ENCODE measurements around the gene CEACAM6.
"Not testable (repeated sequence)": the region's sequence is repeated elsewhere in the genome, so short reads cannot be mapped to it uniquely, and the experiment has no call there.

The CEACAM6 gene

DNA sequence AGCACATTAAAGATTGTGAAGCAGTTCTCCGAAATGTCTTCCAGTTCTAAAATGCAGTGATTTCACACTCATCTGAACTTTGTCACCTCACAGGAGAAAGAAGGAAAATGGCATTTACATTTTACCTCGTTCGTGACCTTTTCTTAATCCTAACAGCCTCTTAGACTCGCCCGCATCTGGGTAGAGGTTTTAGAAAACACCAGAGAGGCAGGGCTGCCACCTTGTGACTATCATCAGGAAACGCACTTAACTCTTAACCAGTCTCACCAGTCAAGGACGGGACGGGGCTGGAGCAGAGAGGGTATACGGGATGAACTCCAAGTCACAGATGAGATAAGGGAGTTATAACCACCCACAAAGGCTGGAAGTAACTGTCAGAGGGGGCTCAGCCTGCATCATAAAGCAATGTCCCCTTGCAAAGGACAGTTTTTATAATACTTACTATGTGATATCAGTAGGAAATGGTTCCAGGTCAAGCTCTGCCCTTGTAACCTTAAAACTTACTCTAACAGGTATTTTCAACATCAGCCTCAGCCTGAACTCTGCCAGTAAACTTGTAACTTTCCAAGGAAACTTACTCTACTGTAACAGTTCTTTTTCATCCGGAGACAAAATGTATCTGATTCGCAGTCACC is 8.6 kb upstream of the CEACAM6 start:
- DNase-seq (ENCODE audit: low read depth, low spot score) = peak; percentile 13

DNA sequence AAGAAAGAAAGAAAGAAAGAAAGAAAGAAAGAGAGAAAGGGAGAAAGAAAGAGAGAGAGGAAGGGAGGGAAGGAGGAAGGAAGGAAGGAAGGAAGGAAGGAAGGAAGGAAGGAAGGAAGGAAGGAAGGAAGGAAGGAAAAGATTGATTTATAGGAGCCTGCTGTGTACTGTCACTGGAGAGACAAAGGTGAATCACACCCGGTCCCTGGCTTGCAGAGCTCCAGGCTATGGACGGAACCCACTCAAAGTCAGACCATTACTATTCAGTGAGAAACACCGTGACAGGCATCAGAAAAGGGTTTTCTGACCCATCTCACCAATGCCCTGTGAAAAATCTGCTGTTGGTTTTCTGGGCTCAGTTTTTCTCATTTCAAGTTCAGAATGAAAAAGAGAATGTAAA is 7.3 kb upstream of the CEACAM6 start:
- no peak for DNase-seq (ENCODE audit: low read depth, low spot score)

DNA sequence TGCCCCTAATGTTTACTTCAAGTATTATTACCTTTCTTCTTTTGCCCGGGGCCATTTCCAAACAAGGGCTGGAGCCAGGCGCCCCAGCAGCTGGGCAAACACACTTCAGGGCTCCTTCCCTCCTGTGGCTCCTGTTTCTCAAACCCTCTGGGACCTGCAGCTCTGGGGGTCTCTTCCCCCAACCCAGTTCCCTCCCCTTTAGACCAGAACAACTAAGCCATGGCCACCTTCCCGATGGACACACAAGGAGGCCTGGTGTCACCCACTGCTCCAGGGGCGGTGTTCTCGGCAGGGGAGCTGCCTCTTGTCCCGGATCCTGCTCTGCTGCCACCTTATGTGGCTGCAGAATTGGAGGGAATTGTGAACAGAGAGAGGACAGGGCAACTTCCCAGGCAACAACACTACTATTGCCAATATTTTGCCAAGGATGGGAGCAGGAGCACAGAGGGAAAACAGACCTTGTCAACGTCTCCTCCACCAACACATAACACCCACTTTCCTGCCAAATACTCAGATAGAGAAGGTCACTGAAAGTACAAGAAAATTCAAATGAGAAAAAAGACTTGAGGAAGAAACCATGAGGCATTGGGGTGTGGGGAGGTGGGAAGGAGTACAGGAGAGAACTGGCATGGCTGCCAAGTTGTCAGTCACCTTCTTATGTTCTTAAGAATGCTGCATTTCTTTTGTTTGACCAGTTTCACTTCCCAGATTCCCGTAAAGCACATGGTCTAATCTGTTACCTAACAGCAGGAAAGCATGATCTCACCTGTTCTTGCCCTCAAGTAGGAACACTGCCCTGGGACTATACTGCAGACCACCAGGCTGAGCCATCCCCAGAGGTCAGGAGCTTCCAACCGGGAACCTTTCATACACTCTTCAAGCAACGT is 4.8 kb upstream of the CEACAM6 start:
- DNase-seq (ENCODE audit: low read depth, low spot score) = not testable (repeated sequence)

DNA sequence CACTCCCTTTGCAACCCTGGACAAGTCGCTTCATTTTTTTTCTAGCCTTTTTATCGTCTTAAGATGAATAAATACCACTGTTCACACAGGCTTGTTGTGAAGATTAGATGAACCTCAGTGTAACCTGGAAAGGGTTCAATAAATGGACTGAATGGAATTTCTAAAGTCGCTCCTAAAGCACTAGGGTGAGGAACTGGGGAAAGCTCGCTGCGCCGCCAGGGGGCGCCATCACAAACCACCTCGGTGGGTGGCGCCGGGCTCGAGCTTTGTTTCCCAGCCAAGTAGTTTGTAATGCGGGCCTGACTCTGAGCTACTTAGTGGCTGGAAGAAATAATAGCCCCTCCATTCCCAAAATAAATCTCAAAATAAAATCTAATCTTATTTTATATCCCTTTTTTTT is 2.2 kb upstream of the CEACAM6 start:
- peak; percentile 55 for DNase-seq (ENCODE audit: low read depth, low spot score)

DNA sequence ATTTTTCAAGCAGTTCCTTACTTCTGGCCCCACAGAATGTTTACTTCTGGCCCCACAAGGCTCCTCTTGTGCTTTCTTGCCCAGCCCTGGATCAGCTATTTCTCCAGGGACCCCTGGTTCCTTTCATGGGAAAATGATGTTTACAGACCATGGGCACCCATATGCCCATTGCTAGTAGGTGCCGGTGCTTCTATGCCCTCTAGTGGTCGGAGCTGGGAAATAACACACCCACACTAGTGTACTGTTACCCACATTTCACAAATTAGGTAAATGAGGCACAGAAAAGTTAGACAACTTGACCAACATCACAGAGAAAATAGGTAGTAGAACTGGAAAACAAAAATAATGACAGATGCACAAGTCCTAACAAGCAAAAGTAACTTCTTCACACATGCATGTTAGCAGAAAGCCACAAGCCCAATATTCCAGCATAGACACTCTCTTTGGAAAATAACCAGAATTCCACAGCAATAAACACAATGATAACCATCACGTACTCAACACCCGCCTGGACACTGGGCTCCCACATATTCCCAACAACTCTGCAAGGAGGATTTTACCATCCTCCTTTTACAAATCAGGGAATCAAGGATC is 1.3 kb upstream of the CEACAM6 start:
- peak; percentile 35 for DNase-seq (ENCODE audit: low read depth, low spot score)

DNA sequence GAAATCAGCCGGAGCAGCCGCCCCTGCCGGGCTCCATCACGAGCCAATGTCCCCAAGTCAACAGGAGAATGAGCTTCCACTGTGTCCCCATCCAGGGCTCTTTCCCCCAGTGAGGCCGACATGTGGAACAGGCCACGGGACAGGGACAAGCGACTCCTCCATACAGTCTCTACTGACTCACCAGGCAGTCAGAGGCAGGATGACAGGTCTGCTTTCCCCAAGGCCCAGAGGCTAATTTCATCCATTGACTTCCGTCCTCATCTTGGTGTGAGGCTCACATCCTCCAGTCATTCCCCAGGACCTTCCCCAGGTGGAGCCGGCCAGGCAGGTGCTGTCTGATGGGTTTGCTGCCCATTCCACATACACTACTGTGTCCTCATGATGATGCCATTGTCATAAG is 3.5 kb downstream of the CEACAM6 start:
- DNase-seq (ENCODE audit: low read depth, low spot score) = no peak

DNA sequence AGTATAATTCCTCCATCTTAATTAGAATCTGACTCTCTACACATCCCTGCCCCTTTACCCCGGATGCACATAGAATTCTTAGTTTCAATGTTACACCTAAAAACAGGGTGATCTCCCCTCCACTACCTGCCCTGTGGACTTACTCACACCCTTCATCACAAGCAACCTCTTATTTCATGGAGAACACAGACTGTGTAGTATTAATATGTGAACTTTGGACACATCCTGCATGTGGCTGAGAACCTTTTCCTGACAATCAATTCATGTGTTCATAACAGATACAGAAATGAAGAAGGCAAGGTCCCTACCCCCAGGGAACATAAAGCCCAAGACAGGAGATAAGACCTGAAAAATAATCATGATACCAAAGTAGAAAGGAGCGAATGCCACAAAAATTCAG is 11.8 kb downstream of the CEACAM6 start:
- no peak for DNase-seq (ENCODE audit: low read depth, low spot score)

DNA sequence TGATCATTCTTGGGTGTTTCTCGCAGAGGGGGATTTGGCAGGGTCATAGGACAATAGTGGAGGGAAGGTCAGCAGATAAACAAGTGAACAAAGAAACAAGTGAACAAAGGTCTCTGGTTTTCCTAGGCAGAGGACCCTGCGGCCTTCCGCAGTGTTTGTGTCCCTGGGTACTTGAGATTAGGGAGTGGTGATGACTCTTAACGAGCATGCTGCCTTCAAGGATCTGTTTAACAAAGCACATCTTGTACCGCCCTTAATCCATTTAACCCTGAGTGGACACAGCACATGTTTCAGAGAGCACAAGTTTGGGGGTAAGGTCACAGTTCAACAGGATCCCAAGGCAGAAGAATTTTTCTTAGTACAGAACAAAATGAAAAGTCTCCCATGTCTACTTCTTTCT is 12.8 kb downstream of the CEACAM6 start:
- not testable (repeated sequence) for DNase-seq (ENCODE audit: low read depth, low spot score)

DNA sequence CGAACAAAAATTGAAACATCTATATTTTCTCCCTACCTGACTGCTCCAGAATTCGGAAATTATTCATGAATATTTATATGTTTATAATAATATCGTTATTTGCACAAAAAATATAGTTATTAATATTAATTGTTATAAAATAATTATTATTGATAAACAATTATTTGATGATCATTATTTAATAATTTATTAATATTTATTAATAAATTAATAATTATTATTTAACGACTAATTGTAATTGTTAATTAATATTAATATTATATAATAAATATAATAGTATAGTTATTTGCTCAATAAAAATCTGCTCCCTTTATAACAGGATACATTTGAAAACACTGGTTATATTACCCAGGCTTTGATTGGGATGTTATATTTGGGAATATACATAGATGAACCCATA is 14.3 kb downstream of the CEACAM6 start:
- DNase-seq (ENCODE audit: low read depth, low spot score) = no peak

DNA sequence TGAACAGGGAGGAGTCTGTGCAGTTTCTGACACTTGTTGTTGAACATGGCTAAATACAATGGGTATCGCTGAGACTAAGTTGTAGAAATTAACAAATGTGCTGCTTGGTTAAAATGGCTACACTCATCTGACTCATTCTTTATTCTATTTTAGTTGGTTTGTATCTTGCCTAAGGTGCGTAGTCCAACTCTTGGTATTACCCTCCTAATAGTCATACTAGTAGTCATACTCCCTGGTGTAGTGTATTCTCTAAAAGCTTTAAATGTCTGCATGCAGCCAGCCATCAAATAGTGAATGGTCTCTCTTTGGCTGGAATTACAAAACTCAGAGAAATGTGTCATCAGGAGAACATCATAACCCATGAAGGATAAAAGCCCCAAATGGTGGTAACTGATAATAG is 16.1 kb downstream of the CEACAM6 start:
- DNase-seq (ENCODE audit: low read depth, low spot score) = no peak

DNA sequence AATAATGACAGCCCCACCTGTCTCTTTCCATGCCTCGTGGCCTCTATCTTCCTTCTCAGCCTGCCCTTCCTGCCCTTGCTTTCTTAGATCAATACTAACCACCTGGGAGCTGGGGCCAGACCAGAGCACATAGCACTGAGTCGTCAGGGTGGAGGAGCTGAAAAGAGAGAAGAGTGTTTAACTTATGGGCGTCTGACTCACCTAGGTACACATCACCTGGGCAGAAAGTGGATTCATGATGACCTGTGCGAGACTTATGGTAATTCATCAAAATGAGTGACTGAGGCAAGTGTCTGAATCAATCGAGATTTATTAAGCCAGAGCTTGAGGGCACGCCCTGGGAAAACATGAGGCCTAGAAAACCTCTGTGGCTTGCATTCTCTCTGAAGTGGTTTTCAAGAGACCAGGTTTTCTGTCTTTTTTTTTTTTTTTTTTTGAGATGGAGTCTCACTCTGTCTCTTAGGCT is 19.2 kb downstream of the CEACAM6 start:
- DNase-seq (ENCODE audit: low read depth, low spot score) = peak; percentile 11

DNA sequence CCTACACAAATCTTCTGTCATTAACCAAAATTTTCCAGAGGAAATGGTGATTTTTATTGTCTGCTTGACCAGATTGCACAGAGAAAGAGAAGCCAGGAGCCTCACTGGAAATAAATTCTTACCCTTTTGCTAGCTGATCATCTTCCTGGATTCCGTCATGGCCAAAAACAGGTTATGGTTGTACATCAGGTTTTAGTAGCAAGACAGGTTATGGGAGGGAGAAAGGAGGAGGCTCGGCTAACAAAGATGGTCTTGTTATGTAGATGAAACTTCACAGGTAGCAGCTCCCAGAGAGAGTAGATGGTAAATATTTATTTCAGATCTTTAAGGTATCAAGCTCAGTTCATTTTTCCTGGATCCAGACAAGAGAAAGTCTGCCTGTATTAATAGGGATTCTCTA is 21.4 kb downstream of the CEACAM6 start:
- no peak for DNase-seq (ENCODE audit: low read depth, low spot score)

DNA sequence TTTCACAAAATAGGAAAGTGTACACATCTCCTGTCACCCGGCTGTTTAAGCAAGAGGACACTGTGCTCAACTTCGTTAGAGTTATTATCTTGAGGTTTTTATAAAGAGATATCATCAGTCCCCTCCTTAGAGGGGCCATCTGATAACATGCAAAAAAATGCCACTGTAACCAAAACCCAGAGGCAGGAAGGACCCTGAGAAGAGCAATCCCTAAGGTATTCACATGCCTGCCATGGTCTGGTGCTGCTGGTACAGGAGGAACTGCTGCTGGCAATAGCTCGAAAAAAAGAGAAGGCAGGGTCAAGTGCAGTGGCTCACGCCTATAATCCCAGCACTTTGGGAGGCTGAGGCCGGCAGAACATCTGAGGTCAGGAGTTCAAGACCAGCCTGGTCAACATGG is 28.3 kb downstream of the CEACAM6 start:
- DNase-seq (ENCODE audit: low read depth, low spot score) = no peak

DNA sequence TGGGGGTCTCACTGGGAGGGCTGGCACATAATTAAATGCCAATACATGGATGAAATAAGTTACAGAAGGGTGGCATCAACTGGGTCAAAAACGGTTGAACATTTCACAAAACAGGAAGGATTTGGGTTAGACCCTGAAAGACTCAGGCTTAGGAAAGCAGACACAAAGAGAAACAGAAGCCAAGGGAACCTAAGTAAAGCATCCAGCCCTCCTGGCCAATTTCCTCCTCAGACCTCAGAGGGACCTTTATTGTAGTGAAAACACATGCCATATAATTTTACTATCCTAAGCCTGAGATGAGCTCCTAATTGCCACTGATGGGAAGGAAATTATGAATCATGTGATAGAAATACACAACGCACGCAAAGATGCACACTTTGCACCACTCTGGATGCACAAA is 29.0 kb downstream of the CEACAM6 start:
- no peak for DNase-seq (ENCODE audit: low read depth, low spot score)

DNA sequence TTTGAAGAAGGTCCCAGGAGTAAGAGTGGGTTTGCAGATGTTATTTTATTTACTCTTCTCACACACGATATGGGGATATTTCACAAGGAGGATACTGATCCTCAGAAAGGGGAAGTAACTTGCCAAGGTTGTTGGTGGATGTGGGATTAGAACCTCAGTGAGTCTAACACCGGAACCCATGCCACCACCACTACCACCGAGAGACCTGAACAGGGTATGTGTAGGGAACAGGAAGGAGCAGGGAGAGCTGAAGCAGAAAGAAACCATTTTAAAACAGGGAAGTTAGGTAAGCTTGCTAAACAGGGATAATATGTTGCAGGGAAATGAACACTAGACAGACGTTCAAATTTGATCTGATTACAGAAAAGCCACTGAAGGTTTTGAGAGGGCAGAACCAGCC is 29.4 kb downstream of the CEACAM6 start:
- no peak for DNase-seq (ENCODE audit: low read depth, low spot score)

DNA sequence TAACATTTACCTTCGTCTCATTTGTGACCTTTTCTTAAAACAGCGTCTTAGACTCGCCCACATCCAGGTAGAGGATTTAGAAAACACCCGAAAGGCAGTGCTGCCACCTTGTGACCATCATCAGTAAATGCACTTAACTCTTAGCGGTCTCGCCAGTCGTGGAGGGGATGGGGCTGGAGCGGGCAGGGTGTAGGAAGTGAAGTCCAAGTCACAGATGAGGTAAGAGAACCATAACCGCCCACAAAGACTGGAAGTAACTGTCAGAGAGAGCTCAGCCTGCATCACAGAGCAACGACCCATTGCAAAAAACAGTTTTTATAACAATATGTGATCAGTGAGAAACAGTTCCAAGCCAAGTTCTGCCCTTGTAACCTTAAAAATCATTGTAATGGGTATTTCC is 30.3 kb downstream of the CEACAM6 start:
- DNase-seq (ENCODE audit: low read depth, low spot score) = peak; percentile 18

DNA sequence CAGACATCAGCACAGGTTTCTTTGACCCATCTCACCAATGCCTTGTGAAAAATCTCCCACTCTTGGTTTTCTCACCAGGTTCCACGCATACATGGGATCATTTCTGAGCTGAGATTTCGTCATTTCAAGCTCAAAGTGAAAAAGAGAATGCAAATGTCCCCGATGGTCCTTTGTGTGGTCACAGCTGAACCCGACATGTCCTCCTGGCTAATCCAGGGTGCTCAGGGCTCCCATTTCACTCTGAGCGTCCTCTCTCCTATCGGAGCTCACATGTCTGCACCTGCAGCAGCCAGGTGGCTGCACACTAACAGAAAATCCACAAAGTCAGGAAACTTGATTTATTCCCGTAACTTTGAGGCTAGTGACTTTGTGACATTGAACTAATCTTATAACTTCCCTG is 31.7 kb downstream of the CEACAM6 start:
- DNase-seq (ENCODE audit: low read depth, low spot score) = no peak

DNA sequence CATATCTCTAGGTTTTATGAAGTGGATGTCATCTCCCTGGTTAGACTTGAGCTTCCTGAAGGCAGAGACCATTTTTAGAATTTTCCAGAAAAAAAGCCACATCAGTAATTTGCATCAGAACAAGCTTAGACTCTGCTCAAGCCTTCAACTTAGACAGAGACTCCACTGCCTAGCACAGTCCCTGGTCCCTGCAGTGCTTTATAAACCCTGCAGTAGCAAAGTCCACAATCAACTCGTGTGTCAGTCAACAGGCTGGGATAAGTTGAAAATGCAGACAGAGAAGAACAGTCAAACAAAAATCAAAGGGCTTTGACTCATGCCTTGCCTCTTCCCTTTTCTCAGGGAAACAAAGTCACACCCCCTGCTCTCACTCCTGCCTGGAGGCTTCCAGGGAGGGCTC is 33.2 kb downstream of the CEACAM6 start:
- DNase-seq (ENCODE audit: low read depth, low spot score) = not testable (repeated sequence)

DNA sequence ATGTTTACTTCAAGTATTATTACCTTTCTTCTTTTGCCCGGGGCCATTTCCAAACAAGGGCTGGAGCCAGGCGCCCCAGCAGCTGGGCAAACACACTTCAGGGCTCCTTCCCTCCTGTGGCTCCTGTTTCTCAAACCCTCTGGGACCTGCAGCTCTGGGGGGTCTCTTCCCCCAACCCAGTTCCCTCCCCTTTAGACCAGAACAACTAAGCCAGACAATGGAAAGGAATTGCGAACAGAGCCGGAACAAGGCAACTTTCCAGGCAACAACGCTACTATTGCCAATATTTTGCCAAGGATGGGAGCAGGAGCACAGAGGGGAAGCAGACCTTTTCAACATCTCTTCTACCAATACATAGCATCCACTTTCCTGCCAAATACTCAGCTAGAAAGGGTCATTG is 33.7 kb downstream of the CEACAM6 start:
- DNase-seq (ENCODE audit: low read depth, low spot score) = not testable (repeated sequence)

DNA sequence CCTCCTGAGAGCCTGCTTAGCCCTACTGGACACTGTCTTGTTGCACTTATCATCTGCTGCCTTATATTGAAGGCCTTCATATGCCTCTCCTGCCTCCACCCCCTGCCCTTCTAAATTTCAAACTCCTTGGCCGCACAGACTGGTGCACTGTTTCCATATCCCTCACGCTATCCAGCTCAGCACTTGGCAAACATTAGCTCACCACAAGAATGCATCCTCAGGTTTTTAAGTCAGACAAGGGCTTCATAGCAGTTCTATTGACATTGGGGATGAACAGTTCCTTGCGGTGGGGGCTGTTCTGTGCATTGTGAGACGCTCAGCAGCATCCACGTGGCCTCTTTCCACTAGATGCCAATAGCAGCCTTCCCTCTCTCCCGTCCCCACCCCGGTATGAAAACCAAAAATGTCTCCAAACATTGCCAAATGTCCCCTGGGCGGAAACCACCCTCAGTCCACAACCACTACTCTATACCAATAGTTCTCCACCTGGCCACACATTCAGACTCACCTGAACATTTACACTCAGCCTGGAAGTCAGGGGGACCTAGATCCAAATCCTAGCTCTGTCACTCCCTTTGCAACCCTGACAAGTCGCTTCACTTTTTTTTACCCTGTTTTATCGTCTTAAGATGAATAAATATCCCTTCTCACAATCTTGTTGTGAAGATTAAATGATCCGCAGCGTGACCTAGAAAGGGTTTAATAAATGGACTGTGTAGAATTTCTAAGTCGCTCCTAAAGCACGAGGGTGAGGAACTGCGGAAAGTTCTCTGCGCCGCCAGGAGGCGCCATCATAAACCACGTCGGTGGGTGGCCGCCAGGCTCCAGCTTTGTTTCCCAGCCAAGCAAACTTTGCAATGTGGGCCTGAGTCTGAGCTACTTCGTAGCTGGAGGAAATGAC is 37.4 kb downstream of the CEACAM6 start:
- peak; percentile 7 for DNase-seq (ENCODE audit: low read depth, low spot score)

DNA sequence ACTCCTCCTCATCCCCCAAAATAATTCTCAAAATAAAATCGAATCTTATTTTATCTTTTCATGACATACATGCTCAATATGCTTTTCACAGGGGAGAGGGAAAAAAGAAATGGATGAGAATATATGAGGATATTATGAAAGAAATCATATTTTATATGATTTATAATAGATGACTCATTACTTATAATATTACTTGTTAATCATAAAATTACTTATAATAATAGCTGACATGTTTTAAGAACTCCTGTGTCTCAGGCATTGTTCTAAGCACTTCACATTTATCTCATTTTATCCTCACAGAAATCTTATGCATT is 38.0 kb downstream of the CEACAM6 start:
- no peak for DNase-seq (ENCODE audit: low read depth, low spot score)

DNA sequence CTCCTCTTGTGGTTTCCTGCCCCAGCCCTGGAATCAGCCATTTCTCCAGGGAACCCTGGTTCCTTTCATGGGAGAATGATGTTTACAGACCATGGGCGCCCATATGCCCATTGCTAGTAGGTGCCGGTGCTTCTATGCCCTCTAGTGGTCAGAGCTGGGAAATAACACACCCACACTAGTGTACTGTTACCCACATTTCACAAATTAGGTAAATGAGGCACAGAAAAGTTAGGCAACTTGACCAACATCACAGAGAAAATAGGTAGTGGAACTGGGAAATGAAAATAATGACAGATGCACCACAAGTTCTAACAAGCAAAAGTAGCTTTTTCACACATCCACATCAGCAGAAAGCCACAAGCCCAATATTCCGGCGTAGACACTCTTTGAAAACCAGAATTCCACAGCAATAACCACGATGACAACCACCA is 39.7 kb downstream of the CEACAM6 start:
- DNase-seq (ENCODE audit: low read depth, low spot score) = peak; percentile 24

All from activated naive CD8-positive, alpha-beta T cell treated with anti-CD3 and anti-CD28 coated beads, Interleukin-2, amount 50 U/mL, for 16 hours (primary cell).